Testis (tissue), 2 donors: ENCODE results near the gene HKDC1.

ENCODE experiments used
- CTCF ChIP-seq, 3 experiments: fragments of 450-650 bp in 2 of 3; fragments of 200-600 bp in 1 of 3; sonication (generic) in 1 of 3; IDR thresholded peaks; one replicate each; pipeline ENCODE4 v1.5.1; 2016 to 2019; ENCODE audit warnings: antibody characterized with exemption in 3 of 3, mild to moderate bottlenecking in 2 of 3, moderate library complexity in 1 of 3
- POLR2A ChIP-seq: fragments of 450-650 bp; IDR thresholded peaks from one replicate; pipeline ENCODE4 v1.6.1; 2017; ENCODE audit warnings: antibody characterized with exemption, mild to moderate bottlenecking, moderate library complexity

- no peak for TF ChIP-seq CTCF (IDR thresholded peaks at IDR 0.05)
- no peak for TF ChIP-seq POLR2A
Measured at GRCh38 chr10:69215405-69216171, 4.5 kb upstream of the HKDC1 start.
